Dermis blood vessel endothelial cell (primary cell): Measurements from ENCODE around the gene ZC3H18. TPM values are rescaled to one million over a fixed set of nuclear protein-coding genes. Genes with fewer than 3 reads are reported as not detected.
A peak's percentile ranks its signal among the peaks of the same experiment; 100 is the strongest.

Experiments used
- DNase-seq: peaks from one replicate; pipeline ENCODE4 v3.0.0; 2010
- total RNA-seq: library from RNA; depleted of rRNA; stranded (reverse); fragments of >200 nt; gene quantifications from 2 replicates; pipeline ENCODE4 v1.2.3, GENCODE V29; 2014

The ZC3H18 gene
- total RNA-seq, 1 donor from 2014 or later, result 15.3 TPM

- DNase-seq, result no peak
Measured at GRCh38 chr16:88642881-88643643, 72.9 kb downstream of the ZC3H18 start.

- DNase-seq, result no peak
Measured at GRCh38 chr16:88643644-88643932, 73.4 kb downstream of the ZC3H18 start.

- DNase-seq, result no peak
Measured at GRCh38 chr16:88645455-88645854, 75.3 kb downstream of the ZC3H18 start.

GRCh38 chr16:88645941-88646340, 75.7 kb downstream of the ZC3H18 start:
- DNase-seq, result no peak

- DNase-seq, result no peak
Measured at GRCh38 chr16:88646345-88647034, 76.3 kb downstream of the ZC3H18 start.

- DNase-seq, result no peak
Measured at GRCh38 chr16:88647178-88648070, 77.2 kb downstream of the ZC3H18 start.

GRCh38 chr16:88649195-88649923, 79.2 kb downstream of the ZC3H18 start:
- DNase-seq, result no peak

- peak; percentile 7 for DNase-seq
Measured at GRCh38 chr16:88649924-88650748, 79.9 kb downstream of the ZC3H18 start.

- DNase-seq, result peak; percentile 53
Measured at GRCh38 chr16:88650749-88651275, 80.6 kb downstream of the ZC3H18 start, which contains the start of gene CYBA. CYBA (minus strand) TSS chr16:88651053; CDS start chr16:88651013, 40 bp downstream.

GRCh38 chr16:88651276-88651988, 81.2 kb downstream of the ZC3H18 start:
- peak; percentile 39 for DNase-seq

GRCh38 chr16:88651989-88652761, 82.0 kb downstream of the ZC3H18 start:
- DNase-seq, result no peak

GRCh38 chr16:88652762-88653063, 82.5 kb downstream of the ZC3H18 start:
- no peak for DNase-seq

- no peak for DNase-seq
Measured at GRCh38 chr16:88653101-88653500, 82.9 kb downstream of the ZC3H18 start.

GRCh38 chr16:88653596-88654362, 83.6 kb downstream of the ZC3H18 start:
- no peak for DNase-seq

- no peak for DNase-seq
Measured at GRCh38 chr16:88654363-88655052, 84.3 kb downstream of the ZC3H18 start.

GRCh38 chr16:88655053-88655732, 85.0 kb downstream of the ZC3H18 start:
- no peak for DNase-seq

GRCh38 chr16:88655733-88656281, 85.6 kb downstream of the ZC3H18 start:
- no peak for DNase-seq
